H9 (cell line): ENCODE results near the gene SULT2B1. TPM values are rescaled to one million over a fixed set of nuclear protein-coding genes. Genes with fewer than 3 reads are reported as not detected.

Experiments used
- DNase-seq: peaks from one replicate; pipeline ENCODE4 v3.0.0-alpha.2; 2017
- H2AFZ ChIP-seq: one replicate; pipeline ENCODE4 v1.6.1; 2013; ENCODE audit warnings: mild to moderate bottlenecking, low read length, control low read depth, moderate library complexity
- H2AK5ac ChIP-seq: 2 replicates; pipeline ENCODE4 v1.6.1; 2013; ENCODE audit warnings: low read length, control low read depth, mixed read lengths; ENCODE audit not compliant: insufficient read length
- H2BK120ac ChIP-seq: one replicate; pipeline ENCODE4 v1.6.1; 2013; ENCODE audit warnings: low read depth, mild to moderate bottlenecking, low read length, control low read depth, inconsistent platforms; ENCODE audit not compliant: poor library complexity, severe bottlenecking
- H2BK12ac ChIP-seq: 2 replicates; pipeline ENCODE4 v1.6.1; 2013; ENCODE audit warnings: low read length, control low read depth, mixed read lengths, low read depth; ENCODE audit not compliant: insufficient read length
- H2BK15ac ChIP-seq: 2 replicates; pipeline ENCODE4 v1.6.1; 2013; ENCODE audit warnings: low read depth, low read length, control low read depth
- H2BK20ac ChIP-seq: one replicate; pipeline ENCODE4 v1.6.1; 2013; ENCODE audit warnings: low read depth, mild to moderate bottlenecking, low read length, control low read depth, inconsistent platforms; ENCODE audit not compliant: poor library complexity, severe bottlenecking
- H2BK5ac ChIP-seq: 2 replicates; pipeline ENCODE4 v1.6.1; 2013; ENCODE audit warnings: low read length, control low read depth, mixed read lengths; ENCODE audit not compliant: insufficient read length
- H3K14ac ChIP-seq: 2 replicates; pipeline ENCODE4 v1.6.1; 2013; ENCODE audit warnings: low read length, control low read depth; ENCODE audit not compliant: insufficient read depth
- H3K18ac ChIP-seq: 2 replicates; pipeline ENCODE4 v1.6.1; 2013; ENCODE audit warnings: low read depth, mild to moderate bottlenecking, mixed read lengths, low read length, control low read depth; ENCODE audit not compliant: insufficient read length
- H3K23ac ChIP-seq: 2 replicates; pipeline ENCODE4 v1.6.1; 2013; ENCODE audit warnings: low read length, control low read depth, mixed read lengths, low read depth; ENCODE audit not compliant: insufficient read length
- H3K23me2 ChIP-seq: 2 replicates; pipeline ENCODE4 v1.6.1; 2013; ENCODE audit warnings: low read depth, mild to moderate bottlenecking, mixed read lengths, low read length, control low read depth; ENCODE audit not compliant: insufficient read length, poor library complexity, severe bottlenecking
- H3K27ac ChIP-seq: 2 replicates; pipeline ENCODE4 v1.5.1; 2013; ENCODE audit warnings: low read length, control low read depth, mixed read lengths, low read depth; ENCODE audit not compliant: insufficient read length
- H3K27me3 ChIP-seq: 2 replicates; pipeline ENCODE4 v1.6.1; 2013; ENCODE audit warnings: low read length, control low read depth, inconsistent platforms; ENCODE audit not compliant: insufficient read depth
- H3K4ac ChIP-seq: 2 replicates; pipeline ENCODE4 v1.6.1; 2013; ENCODE audit warnings: low read depth, mild to moderate bottlenecking, control low read depth, inconsistent platforms, low read length, moderate library complexity
- H3K4me1 ChIP-seq: 2 replicates; pipeline ENCODE4 v1.6.1; 2013; ENCODE audit warnings: low read length, control low read depth, inconsistent platforms; ENCODE audit not compliant: insufficient read depth
- H3K4me2 ChIP-seq: 2 replicates; pipeline ENCODE4 v1.6.1; 2013; ENCODE audit warnings: low read length, control low read depth, mixed read lengths; ENCODE audit not compliant: insufficient read length, insufficient read depth
- H3K56ac ChIP-seq: 2 replicates; pipeline ENCODE4 v1.6.1; 2013; ENCODE audit warnings: low read depth, mild to moderate bottlenecking, mixed read lengths, low read length, control low read depth; ENCODE audit not compliant: insufficient read length
- H3K79me1 ChIP-seq: 2 replicates; pipeline ENCODE4 v1.6.1; 2013; ENCODE audit warnings: low read depth, mild to moderate bottlenecking, moderate library complexity, low read length, control low read depth, inconsistent platforms; ENCODE audit not compliant: insufficient read depth, poor library complexity, severe bottlenecking
- H3K79me2 ChIP-seq: 2 replicates; pipeline ENCODE4 v1.6.1; 2013; ENCODE audit warnings: low read length, control low read depth, inconsistent platforms; ENCODE audit not compliant: insufficient read depth
- H3K9ac ChIP-seq: 2 replicates; pipeline ENCODE4 v1.6.1; 2013; ENCODE audit warnings: low read length, control low read depth, mixed read lengths; ENCODE audit not compliant: insufficient read length; ENCODE audit errors: extremely low read depth
- H3K9me3 ChIP-seq: one replicate; pipeline ENCODE4 v1.6.1; 2013; ENCODE audit warnings: low read depth, low read length, inconsistent platforms; ENCODE audit not compliant: control insufficient read depth
- H3T11ph ChIP-seq: one replicate; pipeline ENCODE4 v1.6.1; 2013; ENCODE audit warnings: mild to moderate bottlenecking, low read length, control low read depth, inconsistent platforms
- H4K20me1 ChIP-seq: one replicate; pipeline ENCODE4 v1.6.1; 2013; ENCODE audit not compliant: control insufficient read depth, insufficient read length, insufficient read depth
- H4K5ac ChIP-seq: 2 replicates; pipeline ENCODE4 v1.6.1; 2013; ENCODE audit warnings: low read depth, mild to moderate bottlenecking, mixed read lengths, low read length, control low read depth; ENCODE audit not compliant: insufficient read length
- H4K8ac ChIP-seq: replicated peaks from 2 replicates; pipeline ENCODE4 v1.6.1; 2013; ENCODE audit warnings: low read length, control low read depth, mixed read lengths, low read depth; ENCODE audit not compliant: insufficient read length
- H4K91ac ChIP-seq: 2 replicates; pipeline ENCODE4 v1.6.1; 2013; ENCODE audit warnings: low read depth, mild to moderate bottlenecking, moderate library complexity, mixed read lengths, low read length, control low read depth; ENCODE audit not compliant: insufficient read length
- H3K27ac Mint-ChIP-seq, 3 experiments: 2 replicates in 2 of 3; 3 replicates in 1 of 3; pipeline ENCODE4 v1.8.0; 2020 to 2021; ENCODE audit warnings: mixed read lengths in 3 of 3, mild to moderate bottlenecking in 1 of 3, moderate library complexity in 1 of 3
- H3K27me3 Mint-ChIP-seq: 2 replicates; pipeline ENCODE4 v1.8.0; 2021; ENCODE audit warnings: low read depth, mild to moderate bottlenecking, moderate library complexity, mixed read lengths
- H3K36me3 Mint-ChIP-seq, 3 experiments: 2 replicates in 2 of 3; 3 replicates in 1 of 3; pipeline ENCODE4 v1.8.0; 2020 to 2021; ENCODE audit warnings: low read depth in 3 of 3, mixed read lengths in 3 of 3; ENCODE audit not compliant: insufficient read depth in 1 of 3
- H3K4me1 Mint-ChIP-seq, 2 experiments: 2 replicates each; pipeline ENCODE4 v1.8.0; 2020; ENCODE audit warnings: mixed read lengths in 2 of 2
- H3K4me3 Mint-ChIP-seq, 2 experiments: 2 replicates in 1 of 2; 3 replicates in 1 of 2; pipeline ENCODE4 v1.8.0; 2020 to 2021; ENCODE audit warnings: mild to moderate bottlenecking in 2 of 2, mixed read lengths in 2 of 2, moderate library complexity in 1 of 2
- H3K9me3 Mint-ChIP-seq, 2 experiments: 2 replicates in 1 of 2; 3 replicates in 1 of 2; pipeline ENCODE4 v1.8.0; 2020; ENCODE audit warnings: mild to moderate bottlenecking in 2 of 2, mixed read lengths in 2 of 2, moderate library complexity in 1 of 2
- WGBS: extraction: QIAGEN DNeasy Blood & Tissue Kit; methylation state at CpG from one replicate; pipeline ENCODE4 v1.1.7; 2013; ENCODE audit warnings: missing lambda C conversion rate, low lambda C conversion rate, mixed read lengths; ENCODE audit not compliant: insufficient read length; ENCODE audit errors: extremely low coverage; 5-methylcytosine and 5-hydroxymethylcytosine counted together
- total RNA-seq: library from RNA; stranded (reverse); gene quantifications from 2 replicates; pipeline ENCODE4 v1.2.1, GENCODE V29; 2021
- TF ChIP-seq, protein P1 (sequence below): fragments of 200-600 bp; sonication (generic); conservative IDR thresholded peaks from 3 replicates; pipeline ENCODE4 v1.8.0; 2021; ENCODE audit warnings: antibody characterized with exemption, mild to moderate bottlenecking

The SULT2B1 gene
- total RNA-seq, 1 experiment from 2014 or later = 1.7 TPM

DNA sequence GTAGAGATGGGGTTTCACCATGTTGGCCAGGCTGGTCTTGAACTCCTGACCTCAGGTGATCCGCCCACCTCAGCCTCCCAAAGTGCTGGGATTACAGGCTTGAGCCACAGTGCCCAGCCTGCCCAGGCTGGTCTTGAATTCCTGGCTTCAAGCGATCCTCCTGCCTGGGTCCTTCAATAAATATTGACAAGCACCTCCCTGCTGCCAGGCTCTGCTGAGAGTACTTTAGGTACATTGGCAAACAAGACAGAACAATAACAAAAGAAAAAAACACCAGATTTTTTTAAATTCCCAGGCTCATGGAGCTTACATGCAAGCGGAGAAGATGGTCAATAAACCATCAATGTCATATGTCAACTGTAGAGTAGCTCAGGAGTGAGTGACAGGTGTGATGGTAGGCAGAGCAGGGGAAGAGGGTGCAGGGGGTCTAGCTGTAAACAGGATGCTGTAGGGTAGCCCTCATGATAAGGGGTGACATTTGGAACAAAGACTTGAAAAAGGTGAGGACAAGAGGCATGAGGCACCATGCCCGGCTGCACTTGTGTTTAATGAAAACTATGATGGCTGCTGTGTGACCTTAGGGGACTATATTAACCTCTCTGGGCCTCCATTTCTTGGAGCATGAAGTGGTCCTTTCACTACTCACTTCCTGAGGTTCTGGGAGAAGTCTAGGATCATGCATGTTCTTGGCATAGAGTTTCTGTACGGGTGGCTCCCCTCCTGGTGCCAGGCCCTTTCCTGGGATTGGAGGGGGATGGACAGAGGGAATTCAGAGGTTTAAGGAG, 19.6 kb downstream of the SULT2B1 start:
- Mint-ChIP-seq H3K9me3 (no peaks in the 10 kb centered on the region), H3K4me3 (peak overlapping the region in 1 of 2 experiments; percentile 21; a peak in 1 of 5 replicates)

More for the DNA sequence above, 19.6 kb downstream of the SULT2B1 start:
- no peak overlapping the region for H3T11ph ChIP-seq
- no peak overlapping the region for H2AFZ ChIP-seq
- peak overlapping the region; percentile 73 for H2AK5ac ChIP-seq
- no CpG with 5 or more reads among the region's 5 CpGs for WGBS
- H3K9me3 ChIP-seq = no peaks in the 10 kb centered on the region
- DNase-seq = no peak
- no peak overlapping the region for H3K23ac ChIP-seq
- peaks cover 3% of the 10 kb centered on the region; the same call in 1 of the 2 replicates for H3K4me1 ChIP-seq
- no peak overlapping the region for H3K9ac ChIP-seq
- no peaks in the 10 kb centered on the region for H3K36me3 Mint-ChIP-seq
- no peak overlapping the region for H4K5ac ChIP-seq
- H3K18ac ChIP-seq = no peak overlapping the region
- H3K23me2 ChIP-seq = peaks cover 3% of the 10 kb centered on the region
- H3K4me2 ChIP-seq = no peak overlapping the region
- H2BK5ac ChIP-seq = no peak overlapping the region
- H3K27ac Mint-ChIP-seq = peak overlapping the region in 2 of 3 experiments; percentile 18 to 21; a peak in 1 of 7 replicates
- no peak overlapping the region for H3K14ac ChIP-seq
- no peak overlapping the region for H2BK15ac ChIP-seq
- TF ChIP-seq, protein P1, sequence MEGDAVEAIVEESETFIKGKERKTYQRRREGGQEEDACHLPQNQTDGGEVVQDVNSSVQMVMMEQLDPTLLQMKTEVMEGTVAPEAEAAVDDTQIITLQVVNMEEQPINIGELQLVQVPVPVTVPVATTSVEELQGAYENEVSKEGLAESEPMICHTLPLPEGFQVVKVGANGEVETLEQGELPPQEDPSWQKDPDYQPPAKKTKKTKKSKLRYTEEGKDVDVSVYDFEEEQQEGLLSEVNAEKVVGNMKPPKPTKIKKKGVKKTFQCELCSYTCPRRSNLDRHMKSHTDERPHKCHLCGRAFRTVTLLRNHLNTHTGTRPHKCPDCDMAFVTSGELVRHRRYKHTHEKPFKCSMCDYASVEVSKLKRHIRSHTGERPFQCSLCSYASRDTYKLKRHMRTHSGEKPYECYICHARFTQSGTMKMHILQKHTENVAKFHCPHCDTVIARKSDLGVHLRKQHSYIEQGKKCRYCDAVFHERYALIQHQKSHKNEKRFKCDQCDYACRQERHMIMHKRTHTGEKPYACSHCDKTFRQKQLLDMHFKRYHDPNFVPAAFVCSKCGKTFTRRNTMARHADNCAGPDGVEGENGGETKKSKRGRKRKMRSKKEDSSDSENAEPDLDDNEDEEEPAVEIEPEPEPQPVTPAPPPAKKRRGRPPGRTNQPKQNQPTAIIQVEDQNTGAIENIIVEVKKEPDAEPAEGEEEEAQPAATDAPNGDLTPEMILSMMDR = no peak
- no peaks in the 10 kb centered on the region for H3K79me1 ChIP-seq
- no peak overlapping the region for H2BK20ac ChIP-seq
- H3K79me2 ChIP-seq = no peaks in the 10 kb centered on the region
- peaks cover 26 to 32% of the 10 kb centered on the region in 2 experiments for H3K4me1 Mint-ChIP-seq
- H3K27ac ChIP-seq = no peak overlapping the region
- H4K8ac ChIP-seq = no peak overlapping the region
- no peak overlapping the region for H3K4ac ChIP-seq
- H2BK12ac ChIP-seq = no peak overlapping the region
- no peaks in the 10 kb centered on the region for H3K27me3 ChIP-seq
- no peak overlapping the region for H4K91ac ChIP-seq
- H3K56ac ChIP-seq = no peak overlapping the region
- H4K20me1 ChIP-seq = no peaks in the 10 kb centered on the region
- peaks cover 15% of the 10 kb centered on the region for H3K27me3 Mint-ChIP-seq
- no peak overlapping the region for H2BK120ac ChIP-seq
